Esophagus muscularis mucosa (tissue), 4 donors: Measurements from ENCODE around the gene SOST. TPM values are rescaled to one million over a fixed set of nuclear protein-coding genes. Genes with fewer than 3 reads are reported as not detected.

ENCODE experiments used
- DNase-seq: peaks from one replicate; pipeline ENCODE4 v3.0.0-alpha.2; 2017; ENCODE audit errors: extremely low spot score
- H3K27ac ChIP-seq, 4 donors: fragments of 200-600 bp; sonication (generic); replicated peaks in 1 of 4; 1 replicate in 3 of 4; 2 replicates in 1 of 4; pipeline ENCODE4 v1.5.1; 2016 to 2019; ENCODE audit warnings: mild to moderate bottlenecking in 1 of 4
- H3K27me3 ChIP-seq, 4 donors: fragments of 200-600 bp; sonication (generic); one replicate each; pipeline versions ENCODE4 v1.5.1 to v1.6.0; 2016 to 2019
- H3K36me3 ChIP-seq, 4 donors: fragments of 200-600 bp; sonication (generic); one replicate each; pipeline ENCODE4 v1.5.1; 2016 to 2019
- H3K4me1 ChIP-seq, 4 donors: fragments of 200-600 bp; sonication (generic); one replicate each; pipeline ENCODE4 v1.5.1; 2016 to 2019
- H3K4me3 ChIP-seq, 4 donors: fragments of 200-600 bp; sonication (generic); 1 replicate in 2 of 4; 2 replicates in 2 of 4; pipeline ENCODE4 v1.5.1; 2016 to 2019; ENCODE audit warnings: mild to moderate bottlenecking in 4 of 4, moderate library complexity in 1 of 4
- H3K9me3 ChIP-seq, 4 donors: fragments of 200-600 bp; sonication (generic); 1 replicate in 3 of 4; 2 replicates in 1 of 4; pipeline ENCODE4 v1.5.1; 2016 to 2019
- EP300 ChIP-seq: sonication (generic); formaldehyde crosslinking; IDR thresholded peaks from one replicate; pipeline ENCODE4 v1.6.1; 2017; ENCODE audit warnings: antibody characterized with exemption
- POLR2A ChIP-seq: fragments of 450-650 bp; IDR thresholded peaks from one replicate; pipeline ENCODE4 v1.6.1; 2017; ENCODE audit warnings: antibody characterized with exemption, moderate library complexity, mild to moderate bottlenecking, low read depth
- POLR2AphosphoS5 ChIP-seq, 2 donors: sonication (generic); formaldehyde crosslinking; IDR thresholded peaks; one replicate each; pipeline ENCODE4 v1.6.1; 2017; ENCODE audit warnings: antibody characterized with exemption in 2 of 2
- WGBS: methylation state at CpG from one replicate; pipeline ENCODE4 v1.1.5; 2018; 5-methylcytosine and 5-hydroxymethylcytosine counted together
- intact Hi-C: fragments of 100-400 bp; cut with DNase I; formaldehyde crosslinking; loops from one replicate; pipeline ENCODE4 v1.15.1; 2023
- total RNA-seq, 4 donors: library from RNA; depleted of rRNA; stranded (reverse); fragments of >200 nt; gene quantifications; one replicate each; pipeline versions ENCODE4 v1.1.0 to v1.2.1, GENCODE V29; 2016
- TF ChIP-seq, protein P1 (sequence below), 3 experiments: fragments of 200-600 bp in 2 of 3; fragments of 450-650 bp in 1 of 3; sonication (generic) in 2 of 3; IDR thresholded peaks; one replicate each; pipeline ENCODE4 v1.5.1; 2017 to 2019; ENCODE audit warnings: antibody characterized with exemption in 3 of 3, mild to moderate bottlenecking in 2 of 3, moderate library complexity in 1 of 3

SOST gene
- total RNA-seq, 4 donors from 2014 or later = not detected

DNA sequence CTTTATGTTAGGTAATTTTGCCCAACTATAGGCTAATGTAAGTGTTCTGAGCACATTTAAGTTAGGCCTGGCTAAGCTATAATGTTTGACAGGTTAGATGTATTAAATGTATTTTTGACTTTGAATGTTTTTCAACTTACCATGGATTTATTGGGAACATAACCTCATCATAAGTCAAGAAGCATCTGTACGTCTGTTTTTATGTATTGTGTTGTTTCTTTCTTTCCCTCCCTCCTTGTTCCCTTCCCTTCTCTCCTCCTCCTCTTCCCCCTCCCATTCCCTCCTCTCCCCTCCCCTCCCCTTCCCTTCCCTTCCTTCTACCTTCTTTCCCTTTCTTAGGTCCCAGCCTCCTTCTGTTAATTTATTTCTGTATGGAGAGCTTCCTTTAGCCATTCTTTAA, 30.9 kb upstream of the SOST start:
- Histone ChIP-seq H3K9me3 (no peaks in the 10 kb centered on the region), H3K27ac (no peak overlapping the region), H3K4me3 (no peak overlapping the region), H3K4me1 (no peaks in the 10 kb centered on the region), H3K27me3 (no peaks in the 10 kb centered on the region), H3K36me3 (no peaks in the 10 kb centered on the region)
- WGBS = 93% methylated on average over 1 of the region's 1 CpG
- no peak for DNase-seq
- intact Hi-C loops = no loop called here
- TF ChIP-seq, protein P1, sequence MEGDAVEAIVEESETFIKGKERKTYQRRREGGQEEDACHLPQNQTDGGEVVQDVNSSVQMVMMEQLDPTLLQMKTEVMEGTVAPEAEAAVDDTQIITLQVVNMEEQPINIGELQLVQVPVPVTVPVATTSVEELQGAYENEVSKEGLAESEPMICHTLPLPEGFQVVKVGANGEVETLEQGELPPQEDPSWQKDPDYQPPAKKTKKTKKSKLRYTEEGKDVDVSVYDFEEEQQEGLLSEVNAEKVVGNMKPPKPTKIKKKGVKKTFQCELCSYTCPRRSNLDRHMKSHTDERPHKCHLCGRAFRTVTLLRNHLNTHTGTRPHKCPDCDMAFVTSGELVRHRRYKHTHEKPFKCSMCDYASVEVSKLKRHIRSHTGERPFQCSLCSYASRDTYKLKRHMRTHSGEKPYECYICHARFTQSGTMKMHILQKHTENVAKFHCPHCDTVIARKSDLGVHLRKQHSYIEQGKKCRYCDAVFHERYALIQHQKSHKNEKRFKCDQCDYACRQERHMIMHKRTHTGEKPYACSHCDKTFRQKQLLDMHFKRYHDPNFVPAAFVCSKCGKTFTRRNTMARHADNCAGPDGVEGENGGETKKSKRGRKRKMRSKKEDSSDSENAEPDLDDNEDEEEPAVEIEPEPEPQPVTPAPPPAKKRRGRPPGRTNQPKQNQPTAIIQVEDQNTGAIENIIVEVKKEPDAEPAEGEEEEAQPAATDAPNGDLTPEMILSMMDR (IDR thresholded peaks at IDR 0.05) = no peak
- TF ChIP-seq POLR2A (no peak), EP300 (no peak)

DNA sequence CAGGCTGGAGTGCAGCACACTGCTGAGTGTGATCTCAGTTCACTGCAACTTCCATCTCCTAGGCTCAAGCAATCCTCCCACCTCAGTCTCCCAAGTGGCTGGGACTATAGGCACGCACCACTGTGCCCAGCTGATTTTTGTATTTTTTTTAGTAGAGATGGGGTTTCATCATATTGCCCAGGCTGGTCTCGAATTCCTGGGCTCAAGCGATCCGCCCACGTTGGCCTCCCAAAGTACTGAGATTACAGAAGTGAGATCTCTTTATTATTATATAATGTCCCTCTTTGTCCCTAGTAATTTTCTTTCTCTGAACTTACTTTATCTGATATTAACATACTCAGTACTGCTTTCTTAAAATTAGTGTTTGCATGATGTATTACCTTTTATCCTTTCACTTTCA, 29.9 kb upstream of the SOST start:
- intact Hi-C loops = no loop called here
- 96% methylated on average over 5 of the region's 5 CpGs for WGBS

DNA sequence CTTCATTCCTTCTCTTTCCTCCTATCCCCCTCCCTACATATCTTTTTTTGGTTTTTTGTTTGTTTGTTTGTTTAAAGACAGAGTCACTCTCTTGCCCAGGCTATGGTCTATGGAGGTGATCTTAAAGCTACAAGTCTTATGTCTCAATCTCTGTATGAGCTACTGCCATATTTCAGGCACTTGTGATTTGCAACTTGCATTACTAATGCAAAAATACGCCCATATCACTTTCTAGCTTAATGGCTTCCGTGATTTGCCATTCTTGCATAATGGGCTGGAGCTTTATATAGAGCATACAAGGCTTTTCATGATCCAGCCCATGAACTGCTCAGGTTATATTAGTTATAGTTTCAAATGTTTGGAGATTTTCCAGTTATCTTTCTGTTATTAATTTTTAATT, 29.1 kb upstream of the SOST start:
- no peak for DNase-seq
- intact Hi-C loops = no loop called here
- Histone ChIP-seq H3K4me3 (no peak overlapping the region), H3K9me3 (no peaks in the 10 kb centered on the region), H3K27ac (no peak overlapping the region), H3K36me3 (no peaks in the 10 kb centered on the region), H3K27me3 (no peaks in the 10 kb centered on the region), H3K4me1 (no peaks in the 10 kb centered on the region)
- 72% methylated on average over 2 of the region's 2 CpGs for WGBS
- TF ChIP-seq POLR2A = no peak
- TF ChIP-seq, protein P1 (IDR thresholded peaks at IDR 0.05) = no peak
- no peak for TF ChIP-seq POLR2AphosphoS5 (IDR thresholded peaks at IDR 0.05)
- TF ChIP-seq EP300 = no peak

More for the DNA sequence above, 29.9 kb upstream of the SOST start:
- TF ChIP-seq EP300 (no peak), POLR2AphosphoS5 (IDR thresholded peaks at IDR 0.05) (no peak), POLR2A (no peak)
- TF ChIP-seq, protein P1 (IDR thresholded peaks at IDR 0.05) = no peak
- H3K36me3 ChIP-seq = no peaks in the 10 kb centered on the region
- H3K4me1 ChIP-seq = no peaks in the 10 kb centered on the region
- H3K9me3 ChIP-seq = no peaks in the 10 kb centered on the region
- H3K4me3 ChIP-seq = no peak overlapping the region
- H3K27ac ChIP-seq = no peak overlapping the region
- no peak for DNase-seq
- H3K27me3 ChIP-seq = no peaks in the 10 kb centered on the region

DNA sequence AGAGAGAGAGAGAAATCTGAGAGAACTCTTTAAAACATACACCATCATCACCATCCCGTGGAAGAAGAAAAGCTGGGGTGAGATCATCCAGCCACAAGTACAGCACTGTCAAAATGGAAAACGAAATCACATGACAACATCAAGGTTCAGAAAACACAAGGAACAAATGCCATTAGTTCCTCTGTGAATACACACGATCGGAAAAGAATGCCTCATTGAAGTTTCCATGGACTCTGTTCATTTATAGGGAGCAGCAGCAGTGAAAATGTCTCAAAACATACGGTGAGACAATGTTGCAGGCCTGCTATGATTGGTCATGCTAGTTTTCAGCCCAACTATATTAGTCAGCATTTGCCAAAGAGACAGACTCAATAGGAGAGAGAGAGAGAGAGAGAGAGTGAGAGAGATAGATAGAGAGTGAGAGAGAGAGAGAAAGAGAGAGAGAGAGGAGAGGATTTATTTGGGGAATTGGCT, 26.1 kb upstream of the SOST start:
- no peak for DNase-seq
- intact Hi-C loops = loop anchor here (5.0 kb wide), 2 partner anchors 48 to 63 kb away; partner anchors contain the start of genes CD300LG and MPP3
- H3K36me3 ChIP-seq = no peaks in the 10 kb centered on the region
- TF ChIP-seq POLR2AphosphoS5 (IDR thresholded peaks at IDR 0.05) = no peak
- no peak for TF ChIP-seq EP300
- no peak for TF ChIP-seq POLR2A
- TF ChIP-seq, protein P1 (IDR thresholded peaks at IDR 0.05) = no peak
- H3K27me3 ChIP-seq = no peaks in the 10 kb centered on the region
- H3K4me3 ChIP-seq = no peak overlapping the region
- H3K4me1 ChIP-seq = peaks cover 1 to 6% (median 2%) of the 10 kb centered on the region in 4 donors
- H3K27ac ChIP-seq = no peak overlapping the region
- H3K9me3 ChIP-seq = no peaks in the 10 kb centered on the region
- 72% methylated on average over 5 of the region's 5 CpGs for WGBS

DNA sequence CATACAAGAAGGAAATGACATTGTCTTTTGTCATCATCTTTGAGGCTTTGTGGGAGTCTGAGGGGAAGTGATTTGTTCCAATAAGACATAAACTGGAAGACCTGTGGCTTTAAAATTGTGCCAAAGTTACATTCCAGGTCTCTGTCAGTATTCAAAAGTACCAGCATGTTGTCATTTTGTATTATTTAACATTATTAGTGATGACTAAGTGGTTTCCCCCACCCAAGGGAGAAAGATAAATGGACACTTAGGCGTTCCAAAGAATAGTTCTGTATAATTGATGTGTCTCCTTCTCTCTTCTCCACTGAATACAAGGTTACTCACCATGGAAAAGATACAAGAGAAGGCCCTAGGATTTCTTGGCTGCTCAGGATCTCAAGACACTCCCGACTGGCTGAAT, 25.5 kb upstream of the SOST start:
- intact Hi-C loops = loop anchor here (5.0 kb wide), 2 partner anchors 48 to 63 kb away; partner anchors contain the start of genes CD300LG and MPP3
- WGBS = 63% methylated on average over 2 of the region's 2 CpGs

More for the DNA sequence above, 25.5 kb upstream of the SOST start:
- Histone ChIP-seq H3K27ac (no peak overlapping the region), H3K9me3 (no peaks in the 10 kb centered on the region), H3K27me3 (no peaks in the 10 kb centered on the region), H3K4me1 (peaks cover 4 to 12% (median 8%) of the 10 kb centered on the region in 4 donors), H3K4me3 (no peak overlapping the region), H3K36me3 (no peaks in the 10 kb centered on the region)
- no peak for DNase-seq
- TF ChIP-seq POLR2A (no peak), POLR2AphosphoS5 (IDR thresholded peaks at IDR 0.05) (no peak), EP300 (no peak)
- TF ChIP-seq, protein P1 (IDR thresholded peaks at IDR 0.05) = no peak
